GM23338 (cell line): ENCODE data around the gene IGF1. TPM values are rescaled to one million over a fixed set of nuclear protein-coding genes. Genes with fewer than 3 reads are reported as not detected.

ENCODE experiments used
- ATAC-seq: fragments of 200-7000 bp; cut with Tn5 transposase; 3 replicates; pipeline ENCODE4 v1.9.1; 2020
- DNase-seq: peaks from one replicate; pipeline ENCODE4 v3.0.0-alpha.2; 2015; ENCODE audit warnings: low spot score
- H2AFZ ChIP-seq: fragments of 200-600 bp; sonication (generic); 2 replicates; pipeline ENCODE4 v1.8.0; 2016; ENCODE audit warnings: antibody characterized with exemption, mild to moderate bottlenecking, moderate library complexity
- H3F3A ChIP-seq: fragments of 200-600 bp; sonication (generic); replicated peaks from 2 replicates; pipeline ENCODE4 v1.8.0; 2017; ENCODE audit warnings: antibody characterized with exemption, mixed run types, low read depth
- H3K27ac ChIP-seq: fragments of 200-600 bp; sonication (generic); 2 replicates; pipeline ENCODE4 v1.6.1; 2016; ENCODE audit warnings: low read depth
- H3K27me3 ChIP-seq: fragments of 200-600 bp; sonication (generic); 2 replicates; pipeline ENCODE4 v1.8.0; 2016; ENCODE audit warnings: mild to moderate bottlenecking, mixed run types, moderate library complexity; ENCODE audit not compliant: insufficient read depth
- H3K36me3 ChIP-seq: fragments of 200-600 bp; sonication (generic); 2 replicates; pipeline ENCODE4 v1.8.0; 2016; ENCODE audit warnings: mild to moderate bottlenecking; ENCODE audit not compliant: insufficient read depth
- H3K4me1 ChIP-seq: fragments of 200-600 bp; sonication (generic); 2 replicates; pipeline ENCODE4 v1.8.0; 2016; ENCODE audit warnings: mild to moderate bottlenecking, moderate library complexity; ENCODE audit not compliant: insufficient read depth
- H3K4me2 ChIP-seq: fragments of 200-600 bp; sonication (generic); 2 replicates; pipeline ENCODE4 v1.7.1; 2017; ENCODE audit warnings: mixed run types
- H3K4me3 ChIP-seq: fragments of 200-600 bp; sonication (generic); 2 replicates; pipeline ENCODE4 v1.6.1; 2016; ENCODE audit warnings: mixed run types
- H3K79me2 ChIP-seq: fragments of 200-600 bp; sonication (generic); replicated peaks from 2 replicates; pipeline ENCODE4 v1.8.0; 2017; ENCODE audit warnings: mild to moderate bottlenecking; ENCODE audit not compliant: insufficient read depth
- H3K9me2 ChIP-seq: fragments of 200-600 bp; sonication (generic); 2 replicates; pipeline ENCODE4 v1.8.0; 2017; ENCODE audit not compliant: insufficient read depth
- H4K20me1 ChIP-seq: fragments of 200-600 bp; sonication (generic); replicated peaks from 2 replicates; pipeline ENCODE4 v1.8.0; 2017; ENCODE audit warnings: mild to moderate bottlenecking; ENCODE audit not compliant: insufficient read depth
- H3K27ac Mint-ChIP-seq: 2 replicates; pipeline ENCODE4 v1.8.0; 2020; ENCODE audit warnings: inconsistent platforms, mild to moderate bottlenecking, moderate library complexity, mixed read lengths
- H3K27me3 Mint-ChIP-seq: 3 replicates; pipeline ENCODE4 v1.8.0; 2022; ENCODE audit warnings: low read depth, mild to moderate bottlenecking, moderate library complexity, mixed read lengths, inconsistent platforms; ENCODE audit not compliant: insufficient read depth, poor library complexity
- H3K36me3 Mint-ChIP-seq: 3 replicates; pipeline ENCODE4 v1.8.0; 2021; ENCODE audit warnings: low read depth, mild to moderate bottlenecking, inconsistent platforms, moderate library complexity, mixed read lengths
- H3K4me1 Mint-ChIP-seq: 3 replicates; pipeline ENCODE4 v1.8.0; 2020; ENCODE audit warnings: mild to moderate bottlenecking, inconsistent platforms, mixed read lengths
- H3K4me3 Mint-ChIP-seq: 3 replicates; pipeline ENCODE4 v1.8.0; 2021; ENCODE audit warnings: moderate library complexity, mild to moderate bottlenecking, inconsistent platforms, mixed read lengths
- H3K9me3 Mint-ChIP-seq: 3 replicates; pipeline ENCODE4 v1.8.0; 2020; ENCODE audit warnings: moderate library complexity, mild to moderate bottlenecking, inconsistent platforms, mixed read lengths
- CTCF ChIP-seq, 2 experiments: fragments of 200-600 bp in 1 of 2; sonication (generic) in 1 of 2; conservative IDR thresholded peaks; 2 replicates each; pipeline versions ENCODE4 v1.5.1 to v1.6.1; 2016 to 2017; ENCODE audit warnings: antibody characterized with exemption in 2 of 2, low read depth in 2 of 2, mild to moderate bottlenecking in 2 of 2, moderate library complexity in 1 of 2
- ETS1 ChIP-seq: IDR thresholded peaks from 2 replicates; pipeline ENCODE4 v1.6.1; 2016; ENCODE audit warnings: antibody characterized with exemption
- NANOG ChIP-seq: IDR thresholded peaks from 2 replicates; pipeline ENCODE4 v1.6.1; 2016; ENCODE audit warnings: antibody characterized with exemption, borderline replicate concordance
- POLR2AphosphoS5 ChIP-seq: IDR thresholded peaks from 2 replicates; pipeline ENCODE4 v1.6.1; 2016; ENCODE audit warnings: antibody characterized with exemption, low read depth
- ZNF331 ChIP-seq: fragments of 250-450 bp; sonication (Bioruptor Pico); IDR thresholded peaks from 2 replicates; pipeline ENCODE4 v1.5.0; 2020; ENCODE audit warnings: low read depth, mild to moderate bottlenecking, moderate library complexity
- ZNF462 ChIP-seq: fragments of 250-450 bp; sonication (Bioruptor Pico); IDR thresholded peaks from 2 replicates; pipeline ENCODE4 v1.5.0; 2020; ENCODE audit warnings: mild to moderate bottlenecking, moderate library complexity
- polyA plus RNA-seq: library from polyadenylated mRNA; unstranded; fragments of >200 nt; fragmentation: Nextera tagmentation; extraction: Ambion mirVana; gene quantifications from 2 replicates; pipeline ENCODE4 v1.2.1, GENCODE V29; 2016
- total RNA-seq: library from RNA; depleted of rRNA; stranded (reverse); fragments of >200 nt; shearing (Covaris generic); gene quantifications from 2 replicates; pipeline ENCODE4 v1.2.3, GENCODE V29; 2014

Gene IGF1
- total and polyA plus RNA-seq, 2 experiments from 2014 or later: 0.29 TPM; not detected in 1

DNA sequence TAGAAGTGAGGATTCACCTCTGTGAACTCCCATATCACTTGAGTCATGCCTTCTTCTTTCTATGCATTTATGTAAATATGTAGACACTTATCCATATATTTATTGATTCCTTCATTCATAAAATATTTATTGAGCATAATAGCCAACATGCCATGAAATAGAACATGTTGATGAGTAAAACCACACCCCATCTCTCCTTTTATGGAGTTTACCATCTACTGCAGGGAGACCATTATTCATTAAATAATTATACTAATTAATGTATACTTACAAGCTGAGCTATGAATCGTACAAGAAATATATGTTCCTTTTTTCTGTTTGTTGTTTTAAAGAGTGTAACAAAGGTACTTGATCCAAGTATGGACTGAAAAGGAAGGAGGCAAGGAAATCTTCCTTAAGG lies 17.4 kb upstream of the IGF1 start:
- peaks cover 3% of the 10 kb centered on the region; the same call in 2 of the 3 replicates for H3K36me3 Mint-ChIP-seq
- H3F3A ChIP-seq: no peaks in the 10 kb centered on the region
- no peak overlapping the region for H3K4me3 Mint-ChIP-seq
- ATAC-seq (no peak), DNase-seq (no peak)
- no peak for TF ChIP-seq POLR2AphosphoS5
- no peak for TF ChIP-seq ZNF331
- no peak for TF ChIP-seq ETS1
- TF ChIP-seq CTCF (conservative IDR thresholded peaks at IDR 0.05; ENCODE audit: low read depth in 2 of 2): no peak
- TF ChIP-seq ZNF462 (CRISPR knock-in tag): no peak
- TF ChIP-seq NANOG: no peak
- no peak overlapping the region for H3K27ac ChIP-seq
- no peaks in the 10 kb centered on the region for H3K27me3 Mint-ChIP-seq
- no peaks in the 10 kb centered on the region for H3K4me1 ChIP-seq
- H3K9me2 ChIP-seq: peaks cover 14% of the 10 kb centered on the region; the same call in 1 of the 2 replicates
- no peak overlapping the region for H2AFZ ChIP-seq
- H3K36me3 ChIP-seq: no peaks in the 10 kb centered on the region
- no peaks in the 10 kb centered on the region for H3K4me1 Mint-ChIP-seq
- H4K20me1 ChIP-seq: no peaks in the 10 kb centered on the region
- no peak overlapping the region for H3K27ac Mint-ChIP-seq
- no peaks in the 10 kb centered on the region for H3K27me3 ChIP-seq
- no peaks in the 10 kb centered on the region for H3K79me2 ChIP-seq
- peaks cover 4% of the 10 kb centered on the region for H3K9me3 Mint-ChIP-seq
- no peak overlapping the region for H3K4me2 ChIP-seq
- H3K4me3 ChIP-seq: no peak overlapping the region
